Measurements from ENCODE around the gene SHB. TPM values are rescaled to one million over a fixed set of nuclear protein-coding genes. Genes with fewer than 3 reads are reported as not detected.

The SHB gene
- total RNA-seq, 1 experiment from 2014 or later = 12.2 TPM

- no peak for TF ChIP-seq ZNF232 (CRISPR knock-in tag; IDR thresholded peaks at IDR 0.05)
- TF ChIP-seq RELA (CRISPR knock-in tag; IDR thresholded peaks at IDR 0.05; ENCODE audit: borderline replicate concordance) = no peak
- TF ChIP-seq USF2 (CRISPR knock-in tag; IDR thresholded peaks at IDR 0.05) = no peak
- no peak for TF ChIP-seq ZNF416 (CRISPR knock-in tag; IDR thresholded peaks at IDR 0.05)
- TF ChIP-seq AFF4 (CRISPR knock-in tag; IDR thresholded peaks at IDR 0.05; ENCODE audit: borderline replicate concordance) = no peak
- TF ChIP-seq ZNF281 (CRISPR knock-in tag; IDR thresholded peaks at IDR 0.05) = no peak
- no peak for TF ChIP-seq E2F1 (CRISPR knock-in tag; IDR thresholded peaks at IDR 0.05)
- no peak for TF ChIP-seq NFE2L1 (CRISPR knock-in tag; IDR thresholded peaks at IDR 0.05)
These were observed 50.6 kb downstream of the SHB start (continued) for GRCh38 chr9:38018241-38018957.

GRCh38 chr9:38017885-38018186, 51.2 kb downstream of the SHB start:
- CTCF ChIA-PET = interaction anchor here (0.8 to 4.4 kb wide), 37 partner anchors 8 to 399 kb away, joined by 3 to 61 read pairs (median 6); partner anchors contain the start of gene SHB
- ATAC-seq (no peak), DNase-seq (ENCODE audit: low spot score) (no peak)
- peaks cover 95% of the 10 kb centered on the region for H3K4me1 Mint-ChIP-seq
- no peaks in the 10 kb centered on the region for H3K9me3 Mint-ChIP-seq
- POLR2A ChIA-PET = interaction anchor here (1.1 to 1.4 kb wide), 4 partner anchors 8 to 51 kb away, joined by 5 to 21 read pairs (median 8); partner anchors contain the start of gene SHB
- H3K27ac Mint-ChIP-seq = peak overlapping the region; percentile 96
- H3K27me3 Mint-ChIP-seq (ENCODE audit: low read depth) = no peaks in the 10 kb centered on the region; the same call in 1 of the 2 replicates
- H3K36me3 Mint-ChIP-seq = peaks cover 6% of the 10 kb centered on the region; the same call in 1 of the 2 replicates
- peak overlapping the region; percentile 49 for H3K4me3 Mint-ChIP-seq
- TF ChIP-seq AR (CRISPR knock-in tag; IDR thresholded peaks at IDR 0.05) = no peak
- TF ChIP-seq ZMAT4 (CRISPR knock-in tag; IDR thresholded peaks at IDR 0.05) = no peak
- no peak for TF ChIP-seq ATF2 (CRISPR knock-in tag; IDR thresholded peaks at IDR 0.05; ENCODE audit: borderline replicate concordance, low read depth)
- TF ChIP-seq ZNF232 (CRISPR knock-in tag; IDR thresholded peaks at IDR 0.05) = no peak
- TF ChIP-seq SOX15 (CRISPR knock-in tag; IDR thresholded peaks at IDR 0.05) = no peak
- TF ChIP-seq HMGA2 (CRISPR knock-in tag; IDR thresholded peaks at IDR 0.05) = no peak
- TF ChIP-seq ZBTB21 (CRISPR knock-in tag; IDR thresholded peaks at IDR 0.05; ENCODE audit: borderline replicate concordance) = no peak
- no peak for TF ChIP-seq GABPB1 (CRISPR knock-in tag; IDR thresholded peaks at IDR 0.05)
- no peak for TF ChIP-seq ATF3 (CRISPR knock-in tag; conservative IDR thresholded peaks at IDR 0.05)
- TF ChIP-seq ZNF219 (CRISPR knock-in tag; IDR thresholded peaks at IDR 0.05; ENCODE audit: borderline replicate concordance) = no peak
- no peak for TF ChIP-seq ATF1 (CRISPR knock-in tag; IDR thresholded peaks at IDR 0.05)
- no peak for TF ChIP-seq PREB (CRISPR knock-in tag; IDR thresholded peaks at IDR 0.05; ENCODE audit: borderline replicate concordance)
- no peak for TF ChIP-seq ETV6 (CRISPR knock-in tag; IDR thresholded peaks at IDR 0.05)

Data from WTC11 (cell line).